Activated CD8-positive, alpha-beta memory T cell treated with anti-CD3 and anti-CD28 coated beads, Interleukin-2, amount 10 ng/mL, durations not matched to agents 7 days and 5 days (primary cell): Measurements from ENCODE around the gene MPP1. TPM values are rescaled to one million over a fixed set of nuclear protein-coding genes. Genes with fewer than 3 reads are reported as not detected.

Experiments
- ATAC-seq: fragments of 150-1000 bp; cut with Tn5 transposase; one replicate; pipeline ENCODE4 v1.10.0; 2021; ENCODE audit warnings: moderate library complexity
- CTCF ChIA-PET: fragments of 350-600 bp; sonication (Branson Sonifier 250); formaldehyde crosslinking; loops from one replicate; lab custom pipeline; 2021; ENCODE audit warnings: antibody characterized with exemption; lab: Charles Lee
- DNase-seq: peaks from one replicate; pipeline ENCODE4 v3.0.0-alpha.2; 2020
- H3K27ac Mint-ChIP-seq: one replicate; pipeline ENCODE4 v1.8.0; 2021; ENCODE audit warnings: mild to moderate bottlenecking, mixed read lengths
- H3K27me3 Mint-ChIP-seq: one replicate; pipeline ENCODE4 v1.8.0; 2021; ENCODE audit warnings: mixed read lengths
- H3K36me3 Mint-ChIP-seq: one replicate; pipeline ENCODE4 v1.8.0; 2021; ENCODE audit warnings: mild to moderate bottlenecking, mixed read lengths
- H3K4me1 Mint-ChIP-seq: one replicate; pipeline ENCODE4 v1.8.0; 2021; ENCODE audit warnings: mixed read lengths
- H3K4me3 Mint-ChIP-seq: one replicate; pipeline ENCODE4 v1.8.0; 2021; ENCODE audit warnings: mild to moderate bottlenecking, moderate library complexity, mixed read lengths
- H3K9me3 Mint-ChIP-seq: one replicate; pipeline ENCODE4 v1.8.0; 2022; ENCODE audit warnings: low read depth, mixed read lengths
- total RNA-seq, 2 experiments: library from RNA; stranded (reverse); gene quantifications; one replicate each; pipeline ENCODE4 v1.2.3, GENCODE V29; 2021

The MPP1 gene
- total RNA-seq, 2 experiments from 2014 or later: 29.0 to 37.4 TPM

- Mint-ChIP-seq H3K36me3 (peaks cover 34% of the 10 kb centered on the region), H3K4me1 (peaks cover 98% of the 10 kb centered on the region), H3K4me3 (no peak overlapping the region), H3K9me3 (no peaks in the 10 kb centered on the region), H3K27me3 (no peaks in the 10 kb centered on the region), H3K27ac (peak overlapping the region; percentile 99)
- CTCF ChIA-PET: interaction anchor here (1.3 to 10.2 kb wide), 4 partner anchors 11 to 29 kb away, joined by 3 to 93 read pairs (median 8); partner anchors contain the start of gene GAB3
- no peak for DNase-seq
- ATAC-seq: no peak
These were observed 74.9 kb downstream of the MPP1 start for GRCh38 chrX:154730253-154730891.

- CTCF ChIA-PET: interaction anchor here (1.3 to 10.2 kb wide), 4 partner anchors 10 to 30 kb away, joined by 3 to 93 read pairs (median 8); partner anchors contain the start of gene GAB3
- ATAC-seq (no peak), DNase-seq (no peak)
- peak overlapping the region; percentile 99 for H3K27ac Mint-ChIP-seq
- no peaks in the 10 kb centered on the region for H3K9me3 Mint-ChIP-seq
- H3K4me1 Mint-ChIP-seq: peaks cover 100% of the 10 kb centered on the region
- no peak overlapping the region for H3K4me3 Mint-ChIP-seq
- peaks cover 34% of the 10 kb centered on the region for H3K36me3 Mint-ChIP-seq
- H3K27me3 Mint-ChIP-seq: no peaks in the 10 kb centered on the region
These were observed 75.8 kb downstream of the MPP1 start for GRCh38 chrX:154729439-154729838.

Other genes starting within 250 kb of the MPP1 start
- not detected for gene CTAG1A, start 220.4 kb downstream of the MPP1 start, total RNA-seq
- gene CTAG1B, start 186.2 kb downstream of the MPP1 start, total RNA-seq: not detected
- 10 to 100 TPM; 30.3 to 31.6 TPM for gene CTAG2, start 151.9 kb downstream of the MPP1 start, total RNA-seq
- 10 to 100 TPM; 20.0 to 26.6 TPM for gene GAB3, start 54.4 kb downstream of the MPP1 start, total RNA-seq
- gene DKC1, start 42.6 kb downstream of the MPP1 start, total RNA-seq: 100 to 1,000 TPM in 1 of 2 experiments, 10 to 100 TPM in 1; 81.0 to 116 TPM
- gene SMIM9, start 29.2 kb upstream of the MPP1 start, total RNA-seq: under 1 TPM in 1 of 2 experiments, not detected in 1; 0.26 TPM
- 10 to 100 TPM; 49.0 to 56.9 TPM for gene F8A1, start 80.9 kb upstream of the MPP1 start, total RNA-seq
- gene F8, start 217.2 kb upstream of the MPP1 start, total RNA-seq: 10 to 100 TPM; 12.7 to 15.0 TPM
- gene FUNDC2, start 221.4 kb upstream of the MPP1 start, total RNA-seq: 10 to 100 TPM; 44.3 to 52.6 TPM